NCI-H82 treated with DMSO at 0.1 percent for 48 hours (cell line): ENCODE results near the gene SLC25A14.
A peak's percentile ranks its signal among the peaks of the same experiment; 100 is the strongest.
"Not testable (repeated sequence)": the region's sequence is repeated elsewhere in the genome, so short reads cannot be mapped to it uniquely, and the experiment has no call there.

Source experiments
- DNase-seq: peaks from one replicate; lab custom pipeline; 2025; ENCODE audit not compliant: unreplicated experiment; lab: John Stamatoyannopoulos, UW

SLC25A14 gene, protein sequence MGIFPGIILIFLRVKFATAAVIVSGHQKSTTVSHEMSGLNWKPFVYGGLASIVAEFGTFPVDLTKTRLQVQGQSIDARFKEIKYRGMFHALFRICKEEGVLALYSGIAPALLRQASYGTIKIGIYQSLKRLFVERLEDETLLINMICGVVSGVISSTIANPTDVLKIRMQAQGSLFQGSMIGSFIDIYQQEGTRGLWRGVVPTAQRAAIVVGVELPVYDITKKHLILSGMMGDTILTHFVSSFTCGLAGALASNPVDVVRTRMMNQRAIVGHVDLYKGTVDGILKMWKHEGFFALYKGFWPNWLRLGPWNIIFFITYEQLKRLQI

DNA sequence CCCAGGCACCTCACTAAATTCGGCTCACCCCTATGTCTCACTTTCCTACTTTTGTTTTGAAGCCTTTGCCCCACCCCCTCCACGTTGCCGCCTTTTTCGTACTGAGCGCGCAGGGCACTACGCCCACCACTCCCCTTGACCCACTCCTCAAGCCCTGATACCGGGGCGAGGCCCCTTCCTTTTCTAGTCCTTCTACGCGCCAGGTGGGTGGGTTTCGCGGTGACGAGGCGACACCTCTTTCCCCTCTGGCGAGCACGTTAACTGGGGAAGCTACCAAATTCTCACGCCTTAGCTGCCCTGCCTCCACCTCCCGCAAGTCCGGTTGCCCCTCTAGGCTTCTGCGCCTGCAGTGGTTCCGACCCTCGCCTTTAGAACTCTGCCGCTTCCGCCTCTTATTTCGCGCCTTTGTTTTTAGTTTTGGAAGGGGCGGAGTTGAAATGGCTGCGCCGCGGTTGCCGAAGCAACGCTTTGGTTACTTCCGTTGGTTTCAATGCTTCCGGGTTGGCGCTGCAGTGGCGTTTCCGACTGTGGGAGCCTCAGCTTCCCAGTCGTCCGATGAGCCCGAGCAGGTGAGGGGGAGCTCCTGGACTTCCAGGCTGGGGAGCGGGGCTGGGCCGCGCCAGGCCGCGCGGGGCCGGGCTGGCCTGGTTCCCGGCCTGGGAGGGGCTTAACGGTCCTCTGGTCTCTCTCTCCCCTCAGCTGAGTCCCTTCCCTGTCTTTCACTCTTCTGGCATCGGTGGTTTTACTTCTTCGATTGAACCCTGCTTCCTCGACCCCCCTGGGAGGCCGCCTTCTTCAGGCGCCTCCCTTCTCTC lies at the start of gene SLC25A14:
SLC25A14 (plus strand) TSS at position 512 of the 815 bp plus-strand sequence. CDS start 360 bp downstream, outside the sequence.
- peak; percentile 26 for DNase-seq

DNA sequence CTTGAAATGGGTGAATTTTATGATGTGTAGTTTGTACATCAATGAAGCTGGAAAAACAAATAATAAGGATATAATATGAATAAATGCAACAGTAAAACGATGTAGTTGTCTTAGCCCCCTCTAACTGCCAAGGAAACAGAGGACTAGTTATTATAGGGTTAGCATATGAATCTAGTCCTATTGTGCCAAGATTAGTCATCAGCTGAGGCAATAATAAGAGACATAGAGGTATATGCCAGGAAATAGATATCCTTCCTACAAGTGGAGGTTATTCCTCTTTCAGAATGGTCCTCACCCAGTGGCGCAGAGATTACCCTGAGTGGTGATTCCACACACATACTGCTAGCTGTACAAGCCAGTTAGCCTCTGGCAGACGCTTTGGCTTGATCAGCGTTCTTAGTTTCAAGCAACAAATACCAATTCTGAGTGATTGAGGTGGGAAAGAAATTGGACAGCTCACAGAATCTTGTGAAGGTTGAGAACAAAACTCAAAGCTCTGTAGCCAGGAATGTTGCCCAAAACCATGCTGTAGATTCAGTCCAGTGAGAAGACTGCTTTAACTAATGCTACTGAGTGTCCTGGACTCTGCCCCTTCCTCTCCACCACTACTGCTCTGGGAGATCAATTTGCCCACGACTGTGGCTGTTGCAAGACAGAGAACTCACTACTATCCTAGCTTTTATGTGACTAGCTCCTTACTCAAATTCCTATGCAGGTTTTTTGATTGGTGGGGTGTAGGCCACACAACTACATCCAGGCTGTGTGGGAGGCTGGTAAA lies 44.0 kb upstream of the SLC25A14 start:
- DNase-seq = no peak

DNA sequence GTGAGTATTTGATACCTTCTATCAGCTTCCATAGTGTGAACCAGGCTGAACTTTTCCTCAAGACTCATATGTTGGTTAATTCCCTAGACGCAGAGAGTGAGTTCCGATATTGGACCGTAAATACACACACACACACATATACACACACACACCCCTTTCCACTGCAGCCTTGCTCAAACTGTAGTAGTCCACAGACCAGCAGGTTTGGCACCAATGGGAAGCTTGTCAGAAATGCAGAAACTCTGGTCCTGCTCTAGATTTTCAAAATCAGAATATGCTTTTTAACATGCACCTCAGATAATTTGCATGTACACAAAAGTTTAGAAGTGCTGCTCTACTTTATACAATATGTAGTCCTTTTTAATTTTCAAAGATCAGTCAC lies 43.4 kb upstream of the SLC25A14 start:
- no peak for DNase-seq

DNA sequence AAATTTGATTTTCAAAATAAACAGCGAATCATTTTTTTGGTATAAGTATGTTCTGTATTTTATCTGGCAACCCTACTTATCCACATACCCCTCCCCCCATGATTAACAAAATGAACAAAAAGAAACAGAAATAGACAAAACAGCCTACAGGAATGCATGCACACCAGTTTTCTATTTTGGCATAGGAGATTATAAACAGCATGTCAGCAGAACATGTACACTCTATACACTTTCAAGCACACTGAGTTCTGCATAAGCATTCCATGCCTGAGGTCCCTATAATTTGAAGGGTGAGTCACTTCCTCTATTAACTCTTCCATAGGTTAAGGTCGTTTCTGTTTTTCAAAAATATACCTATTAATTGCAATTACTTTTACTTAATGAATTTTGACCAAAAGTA lies 43.0 kb upstream of the SLC25A14 start:
- DNase-seq = no peak

DNA sequence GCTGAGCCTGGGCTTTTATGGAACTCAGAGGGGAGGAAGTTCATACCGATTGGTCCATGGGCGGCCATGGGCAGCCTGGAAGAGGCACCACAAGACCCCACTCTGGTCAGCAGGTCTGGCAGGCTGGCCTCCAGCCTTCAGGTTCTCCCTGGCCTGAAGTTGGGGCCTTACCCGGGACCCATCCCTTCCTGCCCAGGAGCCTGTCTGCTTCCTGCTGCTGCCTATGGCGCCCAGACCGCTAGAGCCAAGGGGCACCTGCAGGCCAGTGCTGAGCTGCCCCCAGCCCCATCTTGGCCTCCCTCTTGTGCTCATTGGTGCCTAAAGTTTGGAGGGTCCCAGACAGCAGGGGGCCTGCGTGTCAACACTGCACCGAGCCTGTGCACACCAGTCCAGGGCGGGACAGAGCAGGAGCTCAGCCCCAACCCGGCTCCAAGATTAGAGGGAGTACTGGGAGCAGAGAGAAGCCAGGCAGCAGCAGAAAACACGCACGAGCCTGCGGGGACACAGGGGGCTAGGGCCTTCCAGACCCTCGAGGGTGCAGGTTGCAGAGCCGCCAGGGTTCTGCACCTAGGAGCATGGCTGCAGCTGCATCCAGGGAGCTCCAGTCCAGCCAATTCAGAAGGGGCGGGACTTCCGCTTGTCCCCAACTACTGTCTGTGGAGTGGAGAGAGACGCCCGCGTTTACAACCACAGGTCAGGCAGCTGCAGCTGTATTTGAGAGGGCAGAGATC lies 40.3 kb upstream of the SLC25A14 start:
- no peak for DNase-seq

DNA sequence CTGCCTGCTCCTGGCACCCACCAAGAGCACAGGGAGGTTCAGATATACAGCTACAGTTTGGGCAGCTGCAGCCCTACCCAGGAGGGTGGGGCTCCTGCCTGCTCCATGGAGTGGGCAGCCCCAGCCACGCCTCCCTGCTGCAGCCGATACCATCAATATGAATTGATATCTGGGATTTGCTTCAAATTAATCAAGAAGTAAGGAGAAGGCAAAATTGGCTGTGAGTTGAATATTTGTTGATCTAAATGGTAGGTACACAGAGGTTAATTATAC lies 39.8 kb upstream of the SLC25A14 start:
- DNase-seq = no peak

DNA sequence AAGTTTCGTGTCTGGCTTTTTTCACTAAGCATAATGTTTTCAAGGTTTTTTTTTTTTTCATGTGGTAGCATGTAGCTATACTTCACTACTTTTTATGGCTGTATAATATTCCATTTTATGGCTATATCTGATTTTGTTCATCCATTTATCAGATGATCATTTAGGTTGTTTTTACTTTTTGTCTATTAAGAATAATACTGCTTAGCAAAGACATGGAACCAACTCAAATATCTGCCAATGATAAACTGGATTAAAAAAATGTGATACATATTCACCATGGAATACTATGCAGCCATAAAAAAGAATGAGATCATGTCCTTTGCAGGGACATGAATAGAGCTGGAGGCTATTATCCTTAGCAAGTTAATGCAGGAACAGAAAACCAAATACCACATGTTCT lies 38.3 kb upstream of the SLC25A14 start:
- DNase-seq = no peak

DNA sequence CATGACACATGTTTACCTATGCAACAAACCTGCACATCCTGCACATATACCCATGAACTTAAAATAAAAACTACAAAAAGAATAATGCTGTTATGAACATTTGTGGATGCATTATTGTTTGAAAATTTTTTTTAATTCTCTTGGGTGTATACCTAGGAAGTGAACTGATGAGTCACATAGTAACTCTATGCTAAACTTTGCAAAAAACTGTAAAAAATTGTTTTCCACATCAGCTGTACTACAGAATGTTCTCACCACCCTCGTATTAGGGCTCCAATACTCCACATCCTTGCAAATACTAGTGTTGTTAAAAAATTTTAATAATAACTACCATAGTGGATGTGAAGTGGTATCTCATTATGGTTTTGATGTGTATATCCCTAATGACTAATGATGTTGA lies 37.7 kb upstream of the SLC25A14 start:
- no peak for DNase-seq

DNA sequence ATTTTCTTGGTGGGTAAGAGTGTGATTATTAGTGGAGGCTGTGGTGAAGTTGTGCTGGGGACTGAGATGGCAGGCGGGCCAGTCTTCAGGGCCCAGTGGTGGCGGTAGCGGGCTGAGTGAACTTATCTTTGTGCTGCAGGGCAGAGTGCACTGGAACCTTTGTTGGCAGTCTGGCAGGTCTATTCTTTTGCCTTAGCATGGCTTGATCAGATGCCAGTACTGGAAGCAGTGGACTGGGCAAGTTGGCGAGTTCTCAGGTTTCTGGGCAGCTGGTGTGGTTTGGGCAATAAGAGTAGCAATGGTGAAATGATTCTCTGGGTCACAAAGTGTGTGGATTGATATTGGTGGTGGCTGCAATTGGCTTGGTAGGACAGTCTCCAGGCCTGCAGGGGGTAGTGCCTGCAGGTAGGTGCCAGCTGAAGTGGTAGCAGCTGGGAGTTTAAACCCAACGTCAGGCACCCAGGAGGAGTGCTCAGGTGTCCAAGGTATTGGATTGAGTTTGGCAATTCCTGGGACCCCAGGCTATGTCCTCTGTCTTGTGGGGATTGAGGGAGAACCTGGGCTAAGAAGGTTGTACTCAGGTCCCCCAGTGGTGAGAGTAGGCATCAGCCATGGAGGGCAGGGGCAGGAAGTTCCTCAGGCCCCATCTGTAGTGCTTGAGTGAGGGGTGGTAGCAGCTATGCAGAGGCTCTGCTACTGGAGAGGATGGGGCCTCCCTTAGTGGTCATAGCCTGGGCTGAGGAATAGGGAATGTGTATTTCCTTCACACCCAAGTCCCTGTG lies 34.9 kb upstream of the SLC25A14 start:
- DNase-seq = no peak

DNA sequence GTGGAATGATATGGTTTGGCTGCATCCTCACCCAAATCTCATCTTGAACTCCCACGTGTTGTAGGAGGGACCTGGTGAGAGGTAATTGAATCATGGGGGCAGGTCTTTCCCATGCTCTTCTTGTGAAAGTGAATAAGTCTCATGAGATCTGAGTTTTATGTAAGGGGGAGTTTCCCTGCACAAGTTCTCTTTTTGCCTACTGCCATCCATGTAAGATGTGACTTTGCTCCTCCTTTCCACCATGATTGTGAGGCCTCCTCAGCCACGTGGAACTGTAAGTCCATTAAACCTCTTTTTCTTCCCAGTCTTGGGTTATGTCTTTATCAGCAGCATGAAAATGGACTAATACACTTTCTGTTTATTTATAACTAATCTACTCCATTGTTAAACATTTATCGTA lies 19.8 kb upstream of the SLC25A14 start:
- DNase-seq = not testable (repeated sequence)

DNA sequence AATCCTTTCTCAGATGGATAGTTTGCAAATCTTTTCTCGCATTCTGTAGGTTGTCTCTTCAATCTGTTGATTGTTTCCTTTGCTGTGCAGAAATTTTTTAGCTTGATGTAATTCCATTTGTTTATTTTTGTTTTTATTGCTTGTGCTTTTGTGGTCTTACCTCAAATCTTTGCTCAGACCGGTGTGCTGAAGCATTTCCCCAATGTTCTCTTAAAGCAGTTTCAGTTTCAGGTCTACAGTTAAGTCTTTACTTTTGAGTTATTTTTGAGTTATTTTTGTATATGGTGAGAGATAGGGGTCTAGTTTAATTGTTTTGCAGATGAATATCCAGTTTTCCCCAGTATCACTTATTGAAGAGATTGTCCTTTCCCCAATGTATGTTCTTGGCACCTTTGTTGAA lies 18.2 kb upstream of the SLC25A14 start:
- no peak for DNase-seq

DNA sequence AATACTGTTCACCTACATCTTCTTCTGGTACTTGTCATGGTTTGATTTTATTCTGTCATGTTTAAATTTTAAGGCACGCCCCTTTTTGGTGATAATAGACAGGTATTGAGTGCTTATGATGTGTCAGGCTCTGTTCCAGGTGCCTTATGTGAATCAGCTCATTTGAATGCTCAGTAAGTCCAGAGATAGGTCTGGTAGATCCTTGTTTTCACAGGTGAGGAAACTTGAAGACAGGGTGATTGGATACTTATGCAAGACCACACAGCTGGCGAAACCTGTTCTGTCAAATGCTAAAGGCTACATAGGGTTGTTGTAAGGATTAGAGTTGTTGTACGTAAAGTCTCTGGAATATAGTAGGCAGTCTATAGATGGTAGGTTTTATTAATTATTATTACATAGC lies 9.6 kb upstream of the SLC25A14 start:
- DNase-seq = no peak

DNA sequence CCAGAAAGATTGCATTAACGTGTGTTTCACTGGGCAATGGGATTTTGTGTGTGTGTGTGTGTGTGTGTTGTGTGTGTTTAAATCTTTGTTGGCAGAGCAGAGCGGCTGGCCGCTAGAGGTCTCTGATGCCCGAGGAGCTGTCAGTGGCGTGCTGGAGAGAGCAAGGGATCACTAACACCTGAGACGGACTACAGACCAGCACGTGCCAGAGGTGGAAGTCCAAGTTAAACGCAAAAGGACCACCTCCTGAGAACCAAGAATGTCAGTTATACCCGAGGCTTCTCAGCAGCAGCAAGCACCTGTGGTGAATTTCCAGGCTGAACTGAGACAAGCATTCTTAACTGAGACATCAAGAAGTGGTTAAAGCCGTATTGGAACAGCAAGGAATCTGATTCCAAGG lies 9.0 kb upstream of the SLC25A14 start:
- DNase-seq = peak; percentile 50

DNA sequence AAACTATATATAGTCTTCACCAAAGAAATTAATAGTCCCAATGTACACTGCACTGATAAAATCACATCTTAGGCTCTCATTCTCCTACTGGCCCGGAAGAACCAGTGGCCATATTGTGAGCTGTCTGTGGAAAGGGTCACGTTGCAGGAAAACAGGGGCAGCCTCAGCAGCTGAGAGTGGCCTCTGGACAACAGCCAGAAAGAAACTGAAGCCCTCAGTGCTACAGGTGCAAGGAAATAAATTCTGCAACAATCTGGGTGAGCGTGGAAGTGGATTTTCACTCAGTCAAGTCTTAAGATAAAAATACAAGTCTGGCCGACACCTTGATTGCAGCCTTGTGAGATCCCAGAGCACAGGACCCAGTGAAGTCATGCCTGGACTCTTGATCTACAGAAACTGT lies 3.2 kb upstream of the SLC25A14 start:
- DNase-seq = no peak

DNA sequence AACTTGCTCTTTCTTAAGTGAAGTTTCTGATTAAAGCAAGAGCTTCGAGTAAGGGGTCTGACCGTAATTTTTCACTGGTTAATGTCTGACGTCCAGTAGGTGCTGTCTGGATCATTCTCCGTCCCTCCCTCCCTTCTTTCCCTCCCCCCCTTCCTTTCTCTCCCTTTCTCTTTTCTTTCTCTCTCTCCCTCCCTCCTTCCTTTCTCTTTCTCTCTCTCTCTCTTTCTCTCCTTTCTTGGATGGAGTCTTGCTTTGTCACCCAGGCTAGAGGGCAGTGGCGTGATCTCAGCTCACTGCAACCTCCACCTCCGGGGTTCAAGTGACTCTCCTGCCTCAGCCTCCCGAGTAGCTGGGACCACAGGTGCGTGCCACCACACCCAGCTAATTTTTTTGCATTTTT lies 850 bp upstream of the SLC25A14 start:
- not testable (repeated sequence) for DNase-seq

DNA sequence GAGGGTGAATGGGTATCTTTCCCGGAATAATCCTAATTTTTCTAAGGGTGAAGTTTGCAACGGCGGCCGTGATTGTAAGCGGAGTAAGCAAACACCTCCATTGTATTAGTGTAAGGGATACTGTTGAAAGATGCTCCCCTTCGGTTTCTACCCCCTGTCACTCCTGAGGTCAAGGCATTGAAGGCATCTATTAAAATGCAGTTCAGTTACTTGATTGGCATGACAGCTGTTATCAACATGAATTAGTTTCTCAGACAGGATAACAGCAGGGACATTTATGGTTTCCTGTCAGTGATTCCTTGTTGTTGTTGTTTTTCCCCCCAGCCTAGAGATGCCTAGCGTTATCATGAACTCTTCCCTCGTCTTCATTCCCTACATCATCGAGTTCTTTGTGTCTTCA lies 552 bp downstream of the SLC25A14 start:
- DNase-seq = no peak

DNA sequence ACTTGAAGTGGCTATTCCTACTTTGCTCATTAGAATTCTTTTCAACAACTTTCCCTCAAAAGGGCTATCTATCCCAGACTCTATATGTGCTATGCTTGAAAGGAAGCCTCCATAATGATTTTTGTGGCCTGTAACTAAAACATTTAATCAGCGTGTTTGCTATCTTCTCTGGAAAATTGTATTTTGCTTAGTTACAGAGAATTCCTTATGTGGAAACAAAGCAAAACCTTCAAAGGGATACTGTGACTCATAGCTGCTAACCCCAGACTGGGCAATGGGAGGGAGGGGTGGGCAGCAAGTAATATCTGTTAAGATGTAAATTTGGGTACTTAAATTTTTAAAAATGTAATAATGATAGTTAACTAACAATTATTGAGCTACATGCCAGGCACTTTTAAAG lies 3.7 kb downstream of the SLC25A14 start:
- DNase-seq = no peak

DNA sequence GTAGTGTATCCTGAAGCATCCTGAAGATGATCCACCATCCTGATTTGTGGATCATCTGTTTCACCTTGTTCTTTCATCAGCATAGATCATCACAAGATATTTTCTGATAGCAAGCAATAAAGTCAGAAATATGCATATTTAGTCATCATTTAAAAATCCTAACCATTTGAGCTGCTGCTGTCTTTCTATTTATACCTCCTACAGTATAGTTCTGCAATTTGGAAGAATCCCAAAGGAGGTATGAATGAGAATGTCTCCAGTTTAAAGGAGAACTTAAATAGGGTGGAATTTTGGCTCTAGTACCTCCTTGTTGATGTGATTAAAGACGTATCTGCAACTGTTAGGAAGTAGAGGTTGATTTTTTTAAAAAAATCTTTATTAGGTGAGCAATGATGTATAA lies 7.6 kb downstream of the SLC25A14 start:
- DNase-seq = no peak

DNA sequence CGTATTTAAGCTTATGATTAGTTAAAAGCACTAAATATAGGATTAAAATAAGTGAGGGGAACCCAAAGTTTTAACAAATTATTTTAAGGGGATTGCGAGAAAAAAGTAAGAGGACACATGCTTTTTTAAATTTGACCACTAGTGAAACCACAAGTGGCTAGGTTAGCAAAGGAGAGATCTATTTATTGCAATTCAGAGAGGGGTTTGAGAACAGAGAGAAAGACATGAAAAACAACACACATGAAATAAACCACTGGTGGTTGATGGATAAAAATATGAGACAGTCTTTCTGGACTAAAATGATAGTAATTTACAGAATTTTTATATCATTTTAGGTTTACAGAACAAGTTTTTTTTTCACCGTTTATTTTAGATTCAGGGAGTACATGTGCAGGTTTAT lies 11.8 kb downstream of the SLC25A14 start:
- no peak for DNase-seq

DNA sequence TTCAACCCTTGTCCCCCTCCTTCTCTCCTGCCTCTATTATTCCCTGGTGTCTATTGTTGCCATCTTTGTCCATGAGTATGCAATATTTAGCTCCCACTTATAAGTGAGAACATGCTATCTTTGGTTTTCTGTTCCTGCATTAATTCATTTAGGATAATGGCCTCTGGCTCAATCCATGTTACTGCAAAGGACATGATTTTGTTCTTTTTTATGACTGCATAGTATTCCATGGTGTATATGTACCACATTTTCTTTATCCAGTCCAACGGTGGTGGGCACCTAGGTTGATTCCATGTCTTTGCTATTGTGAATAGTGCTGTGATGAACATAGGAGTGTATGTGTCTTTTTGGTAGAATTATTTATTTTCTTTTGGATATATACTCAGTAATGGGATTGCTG lies 12.3 kb downstream of the SLC25A14 start:
- DNase-seq = not testable (repeated sequence)

DNA sequence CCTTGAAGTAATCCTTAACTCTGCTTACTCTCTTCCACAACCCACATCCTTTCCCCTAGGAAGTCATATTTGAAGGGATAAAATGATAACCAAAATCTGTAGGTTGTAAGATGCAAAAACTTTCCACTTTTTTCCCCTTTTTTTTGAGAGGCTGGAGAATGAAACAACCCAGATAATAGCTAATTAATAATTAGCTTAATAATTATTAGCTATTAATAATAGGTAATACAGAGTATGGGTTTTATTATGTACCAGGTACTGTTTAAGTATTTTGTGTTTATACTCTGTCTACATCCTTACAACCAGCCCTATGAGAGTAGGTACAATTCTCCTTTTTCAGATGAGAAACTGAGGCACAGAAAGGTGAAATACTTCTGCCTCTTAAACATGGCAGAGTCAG lies 36.4 kb downstream of the SLC25A14 start:
- no peak for DNase-seq
